HepG2 (cell line): ENCODE results near the gene ECD. TPM values are rescaled to one million over a fixed set of nuclear protein-coding genes. Genes with fewer than 3 reads are reported as not detected.

ENCODE experiments used
- ATF2 ChIP-seq: sonication (generic); formaldehyde crosslinking; IDR thresholded peaks from 2 replicates; pipeline ENCODE4 v1.4.0; 2020; ENCODE audit warnings: missing genetic modification reagents
- GLI4 ChIP-seq: sonication (generic); formaldehyde crosslinking; IDR thresholded peaks from 2 replicates; pipeline ENCODE4 v1.5.1; 2020; ENCODE audit warnings: missing genetic modification reagents, mild to moderate bottlenecking, moderate library complexity, borderline replicate concordance
- HNRNPH1 ChIP-seq: fragments of 200-400 bp; formaldehyde crosslinking; optimal IDR thresholded peaks from 2 replicates; pipeline ENCODE3; 2017; ENCODE audit warnings: mild to moderate bottlenecking, low read depth, low read length
- KDM5A ChIP-seq: fragments of 200-600 bp; sonication (generic); IDR thresholded peaks from 2 replicates; pipeline ENCODE4 v1.7.0; 2018; ENCODE audit warnings: antibody characterized with exemption, mild to moderate bottlenecking, low read length, borderline replicate concordance
- MXI1 ChIP-seq: IDR thresholded peaks from 3 replicates; pipeline ENCODE4 v1.6.1; 2012; ENCODE audit warnings: low read depth, low read length, inconsistent platforms, borderline replicate concordance
- THAP9 ChIP-seq: sonication (generic); formaldehyde crosslinking; IDR thresholded peaks from 2 replicates; pipeline ENCODE4; 2020; ENCODE audit warnings: missing genetic modification reagents, mild to moderate bottlenecking, borderline replicate concordance
- WIZ ChIP-seq: sonication (generic); formaldehyde crosslinking; IDR thresholded peaks from 2 replicates; pipeline ENCODE4 v1.5.1; 2020; ENCODE audit warnings: mild to moderate bottlenecking, missing genetic modification reagents
- XBP1 ChIP-seq: sonication (generic); formaldehyde crosslinking; IDR thresholded peaks from 2 replicates; pipeline ENCODE4 v1.5.0; 2020; ENCODE audit warnings: missing genetic modification reagents
- ZNF275 ChIP-seq: sonication (generic); formaldehyde crosslinking; IDR thresholded peaks from 2 replicates; pipeline ENCODE4 v1.8.0; 2022; ENCODE audit warnings: missing genetic modification reagents, mild to moderate bottlenecking, inconsistent platforms, borderline replicate concordance
- ZNF543 ChIP-seq: sonication (generic); formaldehyde crosslinking; IDR thresholded peaks from 2 replicates; pipeline ENCODE4 v1.4.0; 2020; ENCODE audit warnings: mild to moderate bottlenecking, missing genetic modification reagents
- polyA plus RNA-seq, 8 experiments: library from polyadenylated mRNA; depleted of rRNA in 3 of 8; stranded (reverse) in 7 of 8; unstranded in 1 of 8; fragments of >200 nt; fragmentation: Illumina TruSeq in 4 of 8; extraction: Trizol in 4 of 8; gene quantifications; 2 replicates each; pipeline versions ENCODE4 v1.2.1 to v1.2.3, GENCODE V29; 2011 to 2016; ENCODE audit warnings: low read depth in 4 of 8, missing spikeins in 1 of 8, mixed read lengths in 1 of 8; ENCODE audit not compliant: insufficient read depth in 1 of 8
- total RNA-seq, 5 experiments: library from RNA; depleted of rRNA; stranded (reverse); fragments of >200 nt; fragmentation: Illumina TruSeq; extraction: Trizol; gene quantifications; 2 replicates each; pipeline ENCODE4 v1.2.3, GENCODE V29; 2016; ENCODE audit warnings: low read depth in 1 of 5
- TF ChIP-seq, protein P1 (sequence below): sonication (generic); formaldehyde crosslinking; IDR thresholded peaks from 2 replicates; pipeline ENCODE4 v1.4.0; 2020; ENCODE audit warnings: mild to moderate bottlenecking, missing genetic modification reagents, borderline replicate concordance
- TF ChIP-seq, protein P2 (sequence below): sonication (generic); formaldehyde crosslinking; conservative IDR thresholded peaks from 2 replicates; pipeline ENCODE4 v1.4.0; 2020; ENCODE audit warnings: mild to moderate bottlenecking, missing genetic modification reagents, moderate library complexity
- TF ChIP-seq, protein P3 (sequence below): IDR thresholded peaks from 2 replicates; pipeline ENCODE4 v1.6.1; 2016; ENCODE audit warnings: control low read depth

Gene ECD
- total and polyA plus RNA-seq, 2 of the 13 experiments (the other 11 are each of a cell fraction or from before 2014, with no cell fraction given): 21.5 to 27.6 TPM

- TF ChIP-seq KDM5A (peak; percentile 60; the same call in 1 of the 2 replicates), WIZ (CRISPR knock-in tag) (no peak), ZNF275 (CRISPR knock-in tag) (no peak), ZNF543 (CRISPR knock-in tag) (no peak), XBP1 (CRISPR knock-in tag) (no peak), ATF2 (CRISPR knock-in tag) (peak; percentile 75), HNRNPH1 (no peak), GLI4 (CRISPR knock-in tag) (no peak), MXI1 (peak; percentile 63; the same call in 1 of the 3 replicates), THAP9 (CRISPR knock-in tag) (peak; percentile 97)
- TF ChIP-seq, protein P1, sequence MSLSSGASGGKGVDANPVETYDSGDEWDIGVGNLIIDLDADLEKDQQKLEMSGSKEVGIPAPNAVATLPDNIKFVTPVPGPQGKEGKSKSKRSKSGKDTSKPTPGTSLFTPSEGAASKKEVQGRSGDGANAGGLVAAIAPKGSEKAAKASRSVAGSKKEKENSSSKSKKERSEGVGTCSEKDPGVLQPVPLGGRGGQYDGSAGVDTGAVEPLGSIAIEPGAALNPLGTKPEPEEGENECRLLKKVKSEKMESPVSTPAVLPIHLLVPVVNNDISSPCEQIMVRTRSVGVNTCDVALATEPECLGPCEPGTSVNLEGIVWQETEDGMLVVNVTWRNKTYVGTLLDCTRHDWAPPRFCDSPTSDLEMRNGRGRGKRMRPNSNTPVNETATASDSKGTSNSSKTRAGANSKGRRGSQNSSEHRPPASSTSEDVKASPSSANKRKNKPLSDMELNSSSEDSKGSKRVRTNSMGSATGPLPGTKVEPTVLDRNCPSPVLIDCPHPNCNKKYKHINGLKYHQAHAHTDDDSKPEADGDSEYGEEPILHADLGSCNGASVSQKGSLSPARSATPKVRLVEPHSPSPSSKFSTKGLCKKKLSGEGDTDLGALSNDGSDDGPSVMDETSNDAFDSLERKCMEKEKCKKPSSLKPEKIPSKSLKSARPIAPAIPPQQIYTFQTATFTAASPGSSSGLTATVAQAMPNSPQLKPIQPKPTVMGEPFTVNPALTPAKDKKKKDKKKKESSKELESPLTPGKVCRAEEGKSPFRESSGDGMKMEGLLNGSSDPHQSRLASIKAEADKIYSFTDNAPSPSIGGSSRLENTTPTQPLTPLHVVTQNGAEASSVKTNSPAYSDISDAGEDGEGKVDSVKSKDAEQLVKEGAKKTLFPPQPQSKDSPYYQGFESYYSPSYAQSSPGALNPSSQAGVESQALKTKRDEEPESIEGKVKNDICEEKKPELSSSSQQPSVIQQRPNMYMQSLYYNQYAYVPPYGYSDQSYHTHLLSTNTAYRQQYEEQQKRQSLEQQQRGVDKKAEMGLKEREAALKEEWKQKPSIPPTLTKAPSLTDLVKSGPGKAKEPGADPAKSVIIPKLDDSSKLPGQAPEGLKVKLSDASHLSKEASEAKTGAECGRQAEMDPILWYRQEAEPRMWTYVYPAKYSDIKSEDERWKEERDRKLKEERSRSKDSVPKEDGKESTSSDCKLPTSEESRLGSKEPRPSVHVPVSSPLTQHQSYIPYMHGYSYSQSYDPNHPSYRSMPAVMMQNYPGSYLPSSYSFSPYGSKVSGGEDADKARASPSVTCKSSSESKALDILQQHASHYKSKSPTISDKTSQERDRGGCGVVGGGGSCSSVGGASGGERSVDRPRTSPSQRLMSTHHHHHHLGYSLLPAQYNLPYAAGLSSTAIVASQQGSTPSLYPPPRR (CRISPR knock-in tag): no peak
- TF ChIP-seq, protein P2, sequence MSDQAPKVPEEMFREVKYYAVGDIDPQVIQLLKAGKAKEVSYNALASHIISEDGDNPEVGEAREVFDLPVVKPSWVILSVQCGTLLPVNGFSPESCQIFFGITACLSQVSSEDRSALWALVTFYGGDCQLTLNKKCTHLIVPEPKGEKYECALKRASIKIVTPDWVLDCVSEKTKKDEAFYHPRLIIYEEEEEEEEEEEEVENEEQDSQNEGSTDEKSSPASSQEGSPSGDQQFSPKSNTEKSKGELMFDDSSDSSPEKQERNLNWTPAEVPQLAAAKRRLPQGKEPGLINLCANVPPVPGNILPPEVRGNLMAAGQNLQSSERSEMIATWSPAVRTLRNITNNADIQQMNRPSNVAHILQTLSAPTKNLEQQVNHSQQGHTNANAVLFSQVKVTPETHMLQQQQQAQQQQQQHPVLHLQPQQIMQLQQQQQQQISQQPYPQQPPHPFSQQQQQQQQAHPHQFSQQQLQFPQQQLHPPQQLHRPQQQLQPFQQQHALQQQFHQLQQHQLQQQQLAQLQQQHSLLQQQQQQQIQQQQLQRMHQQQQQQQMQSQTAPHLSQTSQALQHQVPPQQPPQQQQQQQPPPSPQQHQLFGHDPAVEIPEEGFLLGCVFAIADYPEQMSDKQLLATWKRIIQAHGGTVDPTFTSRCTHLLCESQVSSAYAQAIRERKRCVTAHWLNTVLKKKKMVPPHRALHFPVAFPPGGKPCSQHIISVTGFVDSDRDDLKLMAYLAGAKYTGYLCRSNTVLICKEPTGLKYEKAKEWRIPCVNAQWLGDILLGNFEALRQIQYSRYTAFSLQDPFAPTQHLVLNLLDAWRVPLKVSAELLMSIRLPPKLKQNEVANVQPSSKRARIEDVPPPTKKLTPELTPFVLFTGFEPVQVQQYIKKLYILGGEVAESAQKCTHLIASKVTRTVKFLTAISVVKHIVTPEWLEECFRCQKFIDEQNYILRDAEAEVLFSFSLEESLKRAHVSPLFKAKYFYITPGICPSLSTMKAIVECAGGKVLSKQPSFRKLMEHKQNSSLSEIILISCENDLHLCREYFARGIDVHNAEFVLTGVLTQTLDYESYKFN: peak; percentile 42; the same call in 1 of the 2 replicates
- TF ChIP-seq, protein P3, sequence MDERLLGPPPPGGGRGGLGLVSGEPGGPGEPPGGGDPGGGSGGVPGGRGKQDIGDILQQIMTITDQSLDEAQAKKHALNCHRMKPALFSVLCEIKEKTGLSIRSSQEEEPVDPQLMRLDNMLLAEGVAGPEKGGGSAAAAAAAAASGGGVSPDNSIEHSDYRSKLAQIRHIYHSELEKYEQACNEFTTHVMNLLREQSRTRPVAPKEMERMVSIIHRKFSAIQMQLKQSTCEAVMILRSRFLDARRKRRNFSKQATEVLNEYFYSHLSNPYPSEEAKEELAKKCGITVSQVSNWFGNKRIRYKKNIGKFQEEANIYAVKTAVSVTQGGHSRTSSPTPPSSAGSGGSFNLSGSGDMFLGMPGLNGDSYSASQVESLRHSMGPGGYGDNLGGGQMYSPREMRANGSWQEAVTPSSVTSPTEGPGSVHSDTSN (CRISPR knock-in tag): no peak
These were observed 57.4 kb downstream of the ECD start, which contains the start of gene NUDT13 (continued) for GRCh38 chr10:73110345-73110849.
